ENCODE measurements around the gene G6PC2.

- no peak for TF ChIP-seq CTCF (IDR thresholded peaks at IDR 0.05)
- TF ChIP-seq POLR2A (IDR thresholded peaks at IDR 0.05) = no peak
Observed at GRCh38 chr2:168912466-168912865, 11.4 kb downstream of the G6PC2 start.

All from thyroid gland (tissue), 4 donors.